ENCODE data around the gene GADD45G. TPM values are rescaled to one million over a fixed set of nuclear protein-coding genes. Genes with fewer than 3 reads are reported as not detected.

Gene GADD45G
- total and polyA plus RNA-seq, 10 of the 15 experiments (the other 5 are each of a cell fraction or from before 2014, with no cell fraction given) = 0.07 to 1.00 (median 0.29) TPM; not detected in 4

DNA sequence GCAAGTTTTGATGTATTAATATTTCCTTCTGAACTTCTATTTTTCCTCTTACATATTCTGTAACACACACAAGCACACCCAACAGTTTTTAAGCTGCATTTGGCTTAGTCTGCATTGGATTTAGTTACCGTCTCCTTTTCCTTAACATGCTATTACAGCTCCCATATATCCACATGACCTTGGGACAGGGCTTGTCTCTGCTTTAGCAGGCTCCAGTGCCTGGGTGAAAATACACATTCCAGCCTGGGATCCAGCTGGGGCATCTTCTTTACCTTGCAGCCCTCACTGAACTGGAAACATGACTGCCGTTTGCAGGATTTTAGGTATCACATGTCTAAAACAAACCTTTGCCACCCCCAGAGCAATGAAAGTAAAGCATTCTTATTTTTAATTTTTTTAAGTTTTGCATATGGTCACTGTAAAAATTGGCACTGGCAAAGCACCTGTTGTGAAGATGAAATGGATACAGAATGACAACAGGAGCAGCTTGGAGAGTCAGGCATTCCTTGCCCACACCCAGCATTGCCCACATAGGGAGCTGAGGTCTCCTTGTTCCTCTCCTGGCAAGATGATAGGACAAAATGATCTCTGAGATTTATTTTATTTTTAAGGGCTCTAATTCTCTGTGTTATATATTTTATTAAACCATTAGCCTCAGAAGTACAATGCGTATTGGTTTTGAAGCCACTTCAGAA lies 4.0 kb downstream of the GADD45G start:
- Histone ChIP-seq H2AFZ (ENCODE audit: control insufficient read depth, low read depth, low read length) (no peak overlapping the region), H4K20me1 (ENCODE audit: control insufficient read depth, insufficient read depth) (no peaks in the 10 kb centered on the region), H3K9ac (ENCODE audit: control insufficient read depth, insufficient read depth, low read length) (no peak overlapping the region), H3K9me3 (replicated peaks; ENCODE audit: control insufficient read depth, insufficient read depth, low read length) (no peaks in the 10 kb centered on the region), H3K4me3 (no peak overlapping the region), H3K4me2 (ENCODE audit: control insufficient read depth, insufficient read depth) (no peak overlapping the region), H3K27me3 (replicated peaks in 1 of 2; ENCODE audit: control insufficient read depth in 2 of 2, insufficient read depth in 2 of 2, low read length in 1 of 2) (peaks cover 7 to 9% of the 10 kb centered on the region in 2 experiments; a peak in 3 of 4 replicates), H3K4me1 (ENCODE audit: control insufficient read depth, insufficient read depth, low read length) (peaks cover 18% of the 10 kb centered on the region), H3K36me3 (ENCODE audit: control insufficient read depth in 2 of 2, insufficient read depth in 2 of 2, low read length in 1 of 2) (no peaks in the 10 kb centered on the region), H3K27ac (ENCODE audit: control insufficient read depth, insufficient read depth) (no peak overlapping the region), H3K79me2 (ENCODE audit: control insufficient read depth, insufficient read depth, low read length) (no peaks in the 10 kb centered on the region)
- no peak for TF ChIP-seq HDAC6 (IDR thresholded peaks at IDR 0.05; ENCODE audit: unreplicated experiment)
- TF ChIP-seq, protein P1, sequence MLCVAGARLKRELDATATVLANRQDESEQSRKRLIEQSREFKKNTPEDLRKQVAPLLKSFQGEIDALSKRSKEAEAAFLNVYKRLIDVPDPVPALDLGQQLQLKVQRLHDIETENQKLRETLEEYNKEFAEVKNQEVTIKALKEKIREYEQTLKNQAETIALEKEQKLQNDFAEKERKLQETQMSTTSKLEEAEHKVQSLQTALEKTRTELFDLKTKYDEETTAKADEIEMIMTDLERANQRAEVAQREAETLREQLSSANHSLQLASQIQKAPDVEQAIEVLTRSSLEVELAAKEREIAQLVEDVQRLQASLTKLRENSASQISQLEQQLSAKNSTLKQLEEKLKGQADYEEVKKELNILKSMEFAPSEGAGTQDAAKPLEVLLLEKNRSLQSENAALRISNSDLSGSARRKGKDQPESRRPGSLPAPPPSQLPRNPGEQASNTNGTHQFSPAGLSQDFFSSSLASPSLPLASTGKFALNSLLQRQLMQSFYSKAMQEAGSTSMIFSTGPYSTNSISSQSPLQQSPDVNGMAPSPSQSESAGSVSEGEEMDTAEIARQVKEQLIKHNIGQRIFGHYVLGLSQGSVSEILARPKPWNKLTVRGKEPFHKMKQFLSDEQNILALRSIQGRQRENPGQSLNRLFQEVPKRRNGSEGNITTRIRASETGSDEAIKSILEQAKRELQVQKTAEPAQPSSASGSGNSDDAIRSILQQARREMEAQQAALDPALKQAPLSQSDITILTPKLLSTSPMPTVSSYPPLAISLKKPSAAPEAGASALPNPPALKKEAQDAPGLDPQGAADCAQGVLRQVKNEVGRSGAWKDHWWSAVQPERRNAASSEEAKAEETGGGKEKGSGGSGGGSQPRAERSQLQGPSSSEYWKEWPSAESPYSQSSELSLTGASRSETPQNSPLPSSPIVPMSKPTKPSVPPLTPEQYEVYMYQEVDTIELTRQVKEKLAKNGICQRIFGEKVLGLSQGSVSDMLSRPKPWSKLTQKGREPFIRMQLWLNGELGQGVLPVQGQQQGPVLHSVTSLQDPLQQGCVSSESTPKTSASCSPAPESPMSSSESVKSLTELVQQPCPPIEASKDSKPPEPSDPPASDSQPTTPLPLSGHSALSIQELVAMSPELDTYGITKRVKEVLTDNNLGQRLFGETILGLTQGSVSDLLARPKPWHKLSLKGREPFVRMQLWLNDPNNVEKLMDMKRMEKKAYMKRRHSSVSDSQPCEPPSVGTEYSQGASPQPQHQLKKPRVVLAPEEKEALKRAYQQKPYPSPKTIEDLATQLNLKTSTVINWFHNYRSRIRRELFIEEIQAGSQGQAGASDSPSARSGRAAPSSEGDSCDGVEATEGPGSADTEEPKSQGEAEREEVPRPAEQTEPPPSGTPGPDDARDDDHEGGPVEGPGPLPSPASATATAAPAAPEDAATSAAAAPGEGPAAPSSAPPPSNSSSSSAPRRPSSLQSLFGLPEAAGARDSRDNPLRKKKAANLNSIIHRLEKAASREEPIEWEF (IDR thresholded peaks at IDR 0.05; ENCODE audit: insufficient replicate concordance, low read depth, low read length) = no peak
- no peak for TF ChIP-seq POLR2A (IDR thresholded peaks at IDR 0.05; ENCODE audit: low read depth, low read length)
- TF ChIP-seq, protein P2, sequence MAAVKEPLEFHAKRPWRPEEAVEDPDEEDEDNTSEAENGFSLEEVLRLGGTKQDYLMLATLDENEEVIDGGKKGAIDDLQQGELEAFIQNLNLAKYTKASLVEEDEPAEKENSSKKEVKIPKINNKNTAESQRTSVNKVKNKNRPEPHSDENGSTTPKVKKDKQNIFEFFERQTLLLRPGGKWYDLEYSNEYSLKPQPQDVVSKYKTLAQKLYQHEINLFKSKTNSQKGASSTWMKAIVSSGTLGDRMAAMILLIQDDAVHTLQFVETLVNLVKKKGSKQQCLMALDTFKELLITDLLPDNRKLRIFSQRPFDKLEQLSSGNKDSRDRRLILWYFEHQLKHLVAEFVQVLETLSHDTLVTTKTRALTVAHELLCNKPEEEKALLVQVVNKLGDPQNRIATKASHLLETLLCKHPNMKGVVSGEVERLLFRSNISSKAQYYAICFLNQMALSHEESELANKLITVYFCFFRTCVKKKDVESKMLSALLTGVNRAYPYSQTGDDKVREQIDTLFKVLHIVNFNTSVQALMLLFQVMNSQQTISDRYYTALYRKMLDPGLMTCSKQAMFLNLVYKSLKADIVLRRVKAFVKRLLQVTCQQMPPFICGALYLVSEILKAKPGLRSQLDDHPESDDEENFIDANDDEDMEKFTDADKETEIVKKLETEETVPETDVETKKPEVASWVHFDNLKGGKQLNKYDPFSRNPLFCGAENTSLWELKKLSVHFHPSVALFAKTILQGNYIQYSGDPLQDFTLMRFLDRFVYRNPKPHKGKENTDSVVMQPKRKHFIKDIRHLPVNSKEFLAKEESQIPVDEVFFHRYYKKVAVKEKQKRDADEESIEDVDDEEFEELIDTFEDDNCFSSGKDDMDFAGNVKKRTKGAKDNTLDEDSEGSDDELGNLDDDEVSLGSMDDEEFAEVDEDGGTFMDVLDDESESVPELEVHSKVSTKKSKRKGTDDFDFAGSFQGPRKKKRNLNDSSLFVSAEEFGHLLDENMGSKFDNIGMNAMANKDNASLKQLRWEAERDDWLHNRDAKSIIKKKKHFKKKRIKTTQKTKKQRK (IDR thresholded peaks at IDR 0.05; ENCODE audit: low read depth, low read length) = no peak
- TF ChIP-seq RUNX3 (IDR thresholded peaks at IDR 0.05; ENCODE audit: low read length) = no peak
- TF ChIP-seq TARDBP (IDR thresholded peaks at IDR 0.05; ENCODE audit: borderline replicate concordance) = no peak
- no peak for TF ChIP-seq RCOR1 (conservative IDR thresholded peaks at IDR 0.05; ENCODE audit: low read depth, low read length)
- no peak for TF ChIP-seq IKZF2 (IDR thresholded peaks at IDR 0.05)
- TF ChIP-seq, protein P3, sequence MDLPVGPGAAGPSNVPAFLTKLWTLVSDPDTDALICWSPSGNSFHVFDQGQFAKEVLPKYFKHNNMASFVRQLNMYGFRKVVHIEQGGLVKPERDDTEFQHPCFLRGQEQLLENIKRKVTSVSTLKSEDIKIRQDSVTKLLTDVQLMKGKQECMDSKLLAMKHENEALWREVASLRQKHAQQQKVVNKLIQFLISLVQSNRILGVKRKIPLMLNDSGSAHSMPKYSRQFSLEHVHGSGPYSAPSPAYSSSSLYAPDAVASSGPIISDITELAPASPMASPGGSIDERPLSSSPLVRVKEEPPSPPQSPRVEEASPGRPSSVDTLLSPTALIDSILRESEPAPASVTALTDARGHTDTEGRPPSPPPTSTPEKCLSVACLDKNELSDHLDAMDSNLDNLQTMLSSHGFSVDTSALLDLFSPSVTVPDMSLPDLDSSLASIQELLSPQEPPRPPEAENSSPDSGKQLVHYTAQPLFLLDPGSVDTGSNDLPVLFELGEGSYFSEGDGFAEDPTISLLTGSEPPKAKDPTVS (IDR thresholded peaks at IDR 0.05; ENCODE audit: low read depth, low read length) = no peak
- no peak for TF ChIP-seq IRF4 (IDR thresholded peaks at IDR 0.05; ENCODE audit: low read depth, low read length)
- TF ChIP-seq, protein P4, sequence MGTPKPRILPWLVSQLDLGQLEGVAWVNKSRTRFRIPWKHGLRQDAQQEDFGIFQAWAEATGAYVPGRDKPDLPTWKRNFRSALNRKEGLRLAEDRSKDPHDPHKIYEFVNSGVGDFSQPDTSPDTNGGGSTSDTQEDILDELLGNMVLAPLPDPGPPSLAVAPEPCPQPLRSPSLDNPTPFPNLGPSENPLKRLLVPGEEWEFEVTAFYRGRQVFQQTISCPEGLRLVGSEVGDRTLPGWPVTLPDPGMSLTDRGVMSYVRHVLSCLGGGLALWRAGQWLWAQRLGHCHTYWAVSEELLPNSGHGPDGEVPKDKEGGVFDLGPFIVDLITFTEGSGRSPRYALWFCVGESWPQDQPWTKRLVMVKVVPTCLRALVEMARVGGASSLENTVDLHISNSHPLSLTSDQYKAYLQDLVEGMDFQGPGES (IDR thresholded peaks at IDR 0.05) = no peak
- DNase-seq (ENCODE audit: low read depth, low spot score) = no peak
- RAD21 ChIA-PET (ENCODE audit: unreplicated experiment) = interaction anchor here (0.8 to 1.5 kb wide), 2 partner anchors 11 to 94 kb away, joined by 3 to 7 read pairs; no protein-coding TSS in a partner anchor
- in situ Hi-C loops (cut with MboI) (loop anchor here (10.0 kb wide), 1 partner anchor 306 kb away; no protein-coding TSS in a partner anchor), intact Hi-C loops (cut with micrococcal nuclease; ENCODE audit: unreplicated experiment) (loop anchor here (10.0 kb wide), 2 partner anchors 166 to 606 kb away; no protein-coding TSS in a partner anchor)
- 67% methylated on average over 3 of the region's 3 CpGs for WGBS (ENCODE audit: insufficient coverage, insufficient replicate concordance, low lambda C conversion rate, missing lambda C conversion rate)
- no TSS peak for BruUV-seq (replicated peaks)
- ATAC-seq = no peak
- FAIRE-seq = no peak
- POLR2A ChIA-PET = no interaction called here
- CTCF ChIA-PET = interaction anchor here (1.1 to 1.9 kb wide), 3 partner anchors 11 to 517 kb away, joined by 3 to 7 read pairs (median 4); no protein-coding TSS in a partner anchor
- SMC1A ChIA-PET (ENCODE audit: uncharacterized antibody, unreplicated experiment) = interaction anchor here (0.9 to 1.4 kb wide), 2 partner anchors 21 to 36 kb away, joined by 3 to 4 read pairs; no protein-coding TSS in a partner anchor

All from GM12878 (cell line).